Vagina (tissue), 2 donors: ENCODE measurements around the gene TTC38.

Experiments
- CTCF ChIP-seq, 3 experiments: fragments of 450-650 bp in 2 of 3; fragments of 200-600 bp in 1 of 3; sonication (generic) in 1 of 3; IDR thresholded peaks; one replicate each; pipeline ENCODE4 v1.5.1; 2017 to 2019; ENCODE audit warnings: antibody characterized with exemption in 3 of 3, mild to moderate bottlenecking in 2 of 3, moderate library complexity in 2 of 3
- POLR2A ChIP-seq, 2 donors: fragments of 450-650 bp; IDR thresholded peaks; one replicate each; pipeline ENCODE4 v1.6.1; 2017; ENCODE audit warnings: antibody characterized with exemption in 2 of 2, mild to moderate bottlenecking in 2 of 2, moderate library complexity in 2 of 2

GRCh38 chr22:46322711-46323110 lies 54.9 kb downstream of the TTC38 start:
- TF ChIP-seq CTCF (IDR thresholded peaks at IDR 0.05) (no peak), POLR2A (IDR thresholded peaks at IDR 0.05) (no peak)
